SKM-1 (cell line): ENCODE results near the gene PSMD13.
"Not testable (repeated sequence)": the region's sequence is repeated elsewhere in the genome, so short reads cannot be mapped to it uniquely, and the experiment has no call there.

Experiments
- DNase-seq: peaks from one replicate; lab custom pipeline; 2025; ENCODE audit not compliant: unreplicated experiment; lab: John Stamatoyannopoulos, UW

Gene PSMD13

DNA sequence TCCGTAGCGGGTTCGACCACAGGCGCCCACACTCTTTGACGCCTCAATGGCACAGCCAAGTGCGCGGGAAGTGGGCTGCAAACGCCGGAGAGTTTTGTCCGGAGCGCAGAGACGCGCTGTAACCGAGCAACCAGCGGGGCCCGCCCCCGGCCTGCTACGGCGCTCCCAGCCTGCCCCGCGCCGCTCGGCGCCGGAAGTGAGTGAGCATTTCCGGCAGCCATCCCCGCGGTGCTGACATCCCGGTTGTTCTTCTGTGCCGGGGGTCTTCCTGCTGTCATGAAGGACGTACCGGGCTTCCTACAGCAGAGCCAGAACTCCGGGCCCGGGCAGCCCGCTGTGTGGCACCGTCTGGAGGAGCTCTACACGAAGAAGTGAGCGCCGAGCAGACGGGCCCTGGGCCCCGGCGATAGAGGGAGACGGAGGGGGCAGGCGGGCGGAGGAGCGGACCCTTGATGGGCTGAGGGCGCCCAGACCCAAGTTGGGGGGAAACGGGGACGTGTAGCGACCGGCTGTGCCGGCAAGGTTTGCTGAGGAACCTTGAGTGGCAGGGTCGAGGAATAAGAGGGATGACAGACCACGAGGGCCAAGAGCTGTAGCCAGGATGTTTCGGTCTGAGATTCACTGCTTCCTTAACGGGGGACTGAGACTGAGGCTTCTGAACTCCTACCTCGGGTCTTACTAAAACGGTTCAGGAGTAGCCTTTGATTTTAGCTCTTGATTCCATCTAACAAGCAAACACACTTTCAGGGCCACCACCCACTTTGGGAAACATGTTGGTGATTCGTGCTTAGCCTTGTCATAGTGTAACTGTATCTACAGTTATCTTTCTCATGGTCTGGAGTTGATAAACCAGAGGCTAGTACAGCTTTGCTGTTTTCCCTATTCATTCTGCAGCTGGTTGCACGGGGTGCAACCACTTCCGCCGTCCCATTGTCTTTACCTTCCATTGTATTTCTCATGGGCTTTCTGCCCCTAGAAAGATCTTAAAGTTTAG is at the start of gene PSMD13:
Gene PSMD13, plus strand, starts transcription at position 203 of the 994 bp plus-strand sequence. Its CDS starts 74 bp downstream, at position 277.
- peak; percentile 64 for DNase-seq

DNA sequence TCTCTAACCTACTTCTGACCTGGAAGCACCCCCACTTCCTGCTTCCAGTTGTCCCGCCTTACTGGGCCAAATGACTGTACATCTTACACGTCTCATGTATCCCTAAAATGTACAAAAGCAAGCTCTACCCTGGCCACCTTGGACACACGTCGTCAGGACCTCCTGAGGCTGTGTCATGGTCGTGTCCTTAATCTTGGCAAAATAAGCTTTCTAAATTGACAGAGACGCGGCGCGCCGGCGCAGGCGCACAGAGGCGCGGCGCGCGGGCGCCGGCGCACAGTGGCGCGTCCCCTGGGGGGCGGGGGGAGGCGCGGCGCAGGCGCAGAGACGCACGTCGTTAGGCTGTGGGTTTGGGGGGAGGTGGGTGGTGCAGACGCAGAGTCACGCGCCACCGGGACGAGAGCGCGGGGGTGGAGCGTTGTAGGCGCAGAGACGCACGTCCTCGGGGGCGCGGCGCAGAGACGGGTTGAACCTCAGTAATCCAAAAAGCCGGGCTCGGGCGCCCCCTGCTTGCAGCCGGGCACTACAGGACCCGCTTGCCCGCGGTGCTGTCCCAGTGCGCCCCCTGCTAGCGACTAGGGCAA is 47.5 kb upstream of the PSMD13 start:
- DNase-seq: not testable (repeated sequence)

DNA sequence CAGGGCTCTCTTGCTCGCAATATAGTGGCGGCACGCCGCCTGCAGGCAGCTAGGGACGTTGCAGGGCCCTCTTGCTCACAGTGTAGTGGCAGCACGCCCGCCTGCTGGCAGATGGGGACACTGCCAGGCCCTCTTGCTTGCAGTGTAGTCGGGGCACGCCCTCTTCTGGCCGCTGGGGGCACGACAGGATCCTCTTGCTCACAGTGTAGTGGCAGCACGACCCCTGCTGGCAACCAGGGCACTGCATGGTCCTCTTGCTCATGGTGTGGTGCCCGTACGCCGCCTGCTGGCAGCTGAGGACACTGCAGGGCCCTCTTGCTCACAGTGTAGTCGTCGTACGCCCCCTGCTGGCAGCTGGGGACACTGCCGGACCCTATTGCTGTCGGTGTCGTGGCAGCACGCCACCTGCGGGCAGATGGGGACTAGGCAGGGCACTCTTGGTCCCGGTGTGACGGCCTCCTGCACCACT is 46.9 kb upstream of the PSMD13 start:
- not testable (repeated sequence) for DNase-seq

DNA sequence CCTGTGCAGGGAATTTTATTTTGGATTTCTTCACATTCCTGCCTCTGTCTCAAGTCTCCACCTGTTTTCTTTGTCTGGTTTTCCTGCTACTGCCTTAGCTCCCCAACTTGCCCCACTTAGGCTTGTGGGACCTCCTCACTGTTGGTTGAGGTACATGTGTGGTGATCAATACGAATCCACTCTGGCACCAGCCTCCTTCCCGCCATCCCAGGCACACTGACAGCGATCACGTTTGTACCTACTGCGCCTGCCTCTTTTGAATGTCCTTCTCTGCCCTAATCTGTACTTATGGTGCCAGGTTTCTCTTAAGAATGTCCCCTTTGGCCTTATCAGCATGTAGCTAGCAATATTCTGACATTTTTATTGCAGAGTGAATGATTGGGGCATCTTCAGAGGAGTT is 46.2 kb upstream of the PSMD13 start:
- DNase-seq: not testable (repeated sequence)

DNA sequence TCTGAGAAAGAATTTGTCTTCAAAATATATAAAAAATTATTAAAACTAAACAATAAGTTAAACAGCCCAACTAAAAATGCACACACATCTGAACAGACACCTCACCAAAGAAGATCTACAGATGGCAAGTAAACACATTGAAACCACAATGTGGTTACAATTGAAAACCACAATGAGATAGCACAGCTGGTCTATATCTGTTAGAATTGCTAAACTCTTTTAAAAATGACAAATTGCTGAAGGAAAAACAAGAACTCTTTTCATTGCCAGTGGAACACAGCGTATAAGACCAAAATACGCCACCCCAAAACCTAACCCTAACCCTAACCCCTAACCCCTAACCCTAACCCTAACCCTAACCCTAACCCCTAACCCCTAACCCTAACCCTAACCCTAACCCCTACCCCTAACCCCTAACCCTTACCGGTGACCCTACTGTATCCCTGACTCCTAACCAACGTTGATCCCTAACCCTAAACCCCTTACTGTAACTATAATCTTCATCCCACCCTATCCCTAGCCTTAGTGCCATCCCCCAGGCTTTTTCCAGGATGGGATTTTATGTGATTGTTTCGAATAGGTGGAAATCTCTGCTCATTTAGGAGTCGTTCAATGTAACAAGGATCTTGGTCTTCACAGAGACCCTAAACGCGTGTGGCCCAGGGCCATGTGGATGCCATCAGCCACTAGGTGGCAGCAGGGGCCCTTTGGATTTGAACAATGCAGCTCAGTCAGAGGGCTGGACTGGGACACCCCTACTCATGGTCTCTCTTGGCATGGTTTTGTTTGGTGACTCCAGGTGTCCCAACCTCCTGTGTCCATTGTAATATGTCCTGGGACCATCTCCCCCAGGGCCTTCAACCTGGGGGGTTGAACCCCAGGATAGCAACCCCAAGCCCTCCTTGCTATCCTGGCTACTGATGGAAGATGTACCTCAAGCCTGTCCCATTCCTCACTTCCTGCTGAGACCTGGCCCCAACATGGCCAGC is 45.0 kb upstream of the PSMD13 start:
- not testable (repeated sequence) for DNase-seq

DNA sequence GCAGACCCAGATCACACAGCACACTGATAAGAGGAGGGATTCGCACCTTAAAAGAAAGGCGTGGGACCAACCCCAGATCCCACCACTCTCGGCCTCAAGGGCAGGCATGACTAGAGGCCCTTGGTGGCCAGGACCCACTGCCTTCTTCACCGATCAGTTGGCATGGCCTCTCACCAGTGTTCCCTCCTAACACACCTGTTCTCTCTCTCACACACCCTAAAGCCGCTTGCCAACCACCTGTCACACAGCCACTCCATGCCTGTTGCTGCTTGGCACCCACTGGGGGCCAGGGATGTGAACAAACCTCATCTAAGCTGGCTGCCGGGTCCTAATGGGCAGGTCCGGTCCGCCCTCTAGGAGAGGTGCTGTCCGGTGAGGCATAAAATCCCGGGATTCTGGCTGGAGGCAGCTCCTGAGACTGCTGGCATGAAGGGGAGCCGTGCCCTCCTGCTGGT is 44.1 kb upstream of the PSMD13 start, which contains the start of gene SCGB1C1:
Gene SCGB1C1, plus strand, starts transcription at position 405 of the 455 bp plus-strand sequence. Its CDS starts 22 bp downstream, at position 427.
- DNase-seq: not testable (repeated sequence)

DNA sequence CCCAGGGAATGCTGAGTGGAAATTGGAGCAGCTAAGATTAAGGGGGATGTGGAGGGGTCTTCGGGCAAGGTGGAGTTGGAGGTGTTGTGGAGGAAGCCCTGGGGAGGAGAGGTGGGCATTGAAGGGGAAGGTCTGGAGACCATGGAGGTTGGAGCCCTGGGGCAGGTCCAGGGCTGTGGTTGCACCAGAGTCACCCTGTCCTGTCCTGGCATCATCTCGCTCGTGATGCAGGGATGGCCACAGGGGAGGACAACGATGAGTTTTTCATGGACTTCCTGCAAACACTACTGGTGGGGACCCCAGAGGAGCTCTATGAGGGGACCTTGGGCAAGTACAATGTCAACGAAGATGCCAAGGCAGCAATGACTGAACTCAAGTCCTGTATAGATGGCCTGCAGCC is 43.3 kb upstream of the PSMD13 start:
- not testable (repeated sequence) for DNase-seq

DNA sequence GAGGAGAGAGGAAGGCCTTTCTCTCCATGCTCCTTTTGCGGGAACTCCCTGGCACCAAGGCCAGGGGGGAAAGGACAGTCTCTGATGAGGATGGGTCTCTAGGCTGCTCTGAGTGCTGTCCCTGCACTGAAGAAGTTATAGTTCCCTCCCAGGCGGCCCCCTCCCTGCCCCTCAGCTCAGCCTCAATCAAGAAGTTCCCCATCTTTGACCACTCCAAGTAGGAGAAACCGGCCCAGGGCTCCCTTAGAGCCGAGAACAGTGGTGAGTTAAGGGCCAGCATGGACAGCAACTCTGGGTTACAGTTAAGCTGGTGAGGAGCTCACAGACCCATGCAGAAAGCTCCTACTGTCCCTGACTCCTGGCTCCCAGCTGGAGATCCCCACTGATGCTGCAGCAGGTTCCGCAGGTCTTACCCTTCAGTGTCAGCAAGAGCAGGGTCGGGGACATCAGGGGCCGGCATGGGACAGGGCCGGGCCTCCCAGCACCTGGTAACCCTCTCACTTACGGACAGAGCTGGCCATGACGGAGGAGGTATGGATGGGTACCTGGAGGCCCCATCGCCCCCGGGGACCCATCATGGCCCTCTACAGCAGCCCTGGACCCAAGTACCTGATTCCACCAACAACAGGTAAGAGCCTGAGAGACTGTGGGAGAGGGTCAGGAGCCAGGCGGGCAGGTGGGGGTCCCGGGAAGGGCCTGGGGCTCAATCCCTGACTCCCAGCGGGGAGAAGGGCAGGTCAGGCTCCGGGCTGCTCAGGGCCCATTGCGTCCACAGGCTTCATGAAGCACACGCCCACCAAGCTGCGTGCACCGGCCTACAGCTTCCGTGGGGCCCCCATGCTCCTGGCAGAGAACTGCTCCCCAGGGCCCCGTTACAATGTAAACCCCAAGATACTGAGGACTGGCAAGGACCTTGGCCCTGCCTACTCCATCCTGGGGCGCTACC is 39.7 kb upstream of the PSMD13 start:
- no peak for DNase-seq

DNA sequence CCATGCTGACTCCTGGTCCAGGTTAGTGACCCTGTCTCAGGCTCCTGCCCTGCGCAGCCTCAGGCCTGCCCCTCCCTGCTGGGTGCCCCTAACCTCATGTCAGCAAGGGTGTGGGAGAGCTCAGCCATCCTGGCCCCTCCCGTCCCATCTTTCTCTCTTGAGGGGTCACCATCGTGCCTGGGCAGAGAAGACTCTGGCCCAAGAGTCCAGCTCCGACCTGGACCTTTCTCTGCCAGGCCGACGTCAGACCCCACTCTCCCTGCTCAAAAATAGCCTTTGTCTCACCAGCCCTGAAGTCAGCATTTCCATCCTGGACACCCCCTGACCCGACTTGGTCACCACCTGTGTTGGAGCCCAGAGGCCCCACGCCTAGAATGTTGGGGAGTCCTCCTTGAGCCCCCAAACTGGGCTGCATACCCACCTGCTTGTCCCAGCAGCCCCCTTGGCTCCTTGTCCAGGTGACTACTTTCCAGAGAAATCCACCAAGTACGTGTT is 39.0 kb upstream of the PSMD13 start:
- no peak for DNase-seq

DNA sequence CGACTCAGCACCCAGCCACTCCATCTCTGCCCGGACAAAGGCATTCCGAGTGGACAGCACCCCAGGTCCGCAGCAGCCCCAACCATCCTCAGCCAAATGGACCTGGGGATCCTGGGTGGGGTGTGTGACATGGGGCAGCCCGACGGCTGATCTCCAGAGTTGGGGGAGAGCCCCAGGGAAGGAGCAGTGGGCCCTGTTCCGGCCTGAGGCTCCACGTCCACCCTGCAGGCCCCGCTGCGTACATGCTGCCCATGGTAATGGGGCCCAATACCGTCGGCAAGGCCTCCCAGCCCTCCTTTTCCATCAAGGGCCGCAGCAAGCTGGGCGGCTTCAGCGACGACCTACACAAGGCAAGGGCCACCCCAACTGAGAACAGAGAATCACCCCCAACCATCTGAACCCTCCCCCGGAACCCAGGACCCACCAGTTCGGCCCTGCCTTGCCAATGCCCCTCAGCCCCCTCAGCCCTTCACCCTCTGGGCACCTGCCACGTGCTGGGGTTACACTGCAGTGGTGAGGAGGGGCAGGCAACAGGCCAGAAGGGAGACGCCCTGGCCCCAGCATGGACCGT is 38.5 kb upstream of the PSMD13 start:
- DNase-seq: no peak

DNA sequence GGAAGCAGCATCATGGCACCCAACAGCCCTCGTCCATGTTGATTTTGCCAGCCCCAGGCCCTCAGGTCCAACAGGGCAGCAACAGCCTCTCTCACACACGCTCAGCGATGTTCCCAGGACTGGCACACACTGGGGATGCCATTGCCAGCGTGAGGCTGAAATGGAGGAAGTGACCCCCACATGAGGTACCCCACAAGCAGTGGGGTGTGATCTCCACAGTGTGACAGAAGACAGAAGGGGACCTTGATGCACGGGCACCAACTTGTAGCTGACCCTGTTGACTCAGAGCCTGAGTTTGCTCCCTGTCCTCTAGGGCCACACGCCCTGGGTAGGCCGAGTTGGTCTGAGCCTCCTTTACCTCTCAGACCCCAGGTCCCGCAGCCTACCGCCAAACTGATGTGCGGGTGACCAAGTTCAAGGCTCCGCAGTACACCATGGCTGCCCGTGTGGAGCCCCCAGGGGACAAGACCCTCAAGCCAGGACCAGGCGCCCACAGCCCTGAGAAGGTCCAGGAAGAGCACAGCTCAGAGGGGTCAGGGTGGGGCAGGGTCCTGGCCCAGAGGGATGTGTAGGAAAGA is 37.7 kb upstream of the PSMD13 start:
- DNase-seq: no peak

DNA sequence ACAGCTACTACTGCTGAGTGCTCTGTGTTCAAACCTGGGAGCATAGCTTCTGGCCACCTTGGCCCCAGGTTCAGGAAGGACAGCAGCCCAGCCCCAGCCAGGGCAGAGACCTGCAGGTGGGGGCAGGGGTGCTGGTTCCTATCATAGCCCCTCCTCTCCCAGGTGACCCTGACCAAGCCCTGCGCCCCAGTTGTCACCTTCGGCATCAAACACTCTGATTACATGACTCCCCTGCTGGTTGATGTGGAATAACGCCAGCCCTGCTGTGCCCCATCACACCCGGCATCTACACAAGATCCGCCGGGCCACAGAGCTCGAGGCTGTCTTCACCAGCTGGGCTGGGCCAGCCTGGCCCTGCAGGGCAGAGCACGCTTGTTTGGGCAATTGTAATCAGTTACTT is 37.0 kb upstream of the PSMD13 start:
- no peak for DNase-seq

DNA sequence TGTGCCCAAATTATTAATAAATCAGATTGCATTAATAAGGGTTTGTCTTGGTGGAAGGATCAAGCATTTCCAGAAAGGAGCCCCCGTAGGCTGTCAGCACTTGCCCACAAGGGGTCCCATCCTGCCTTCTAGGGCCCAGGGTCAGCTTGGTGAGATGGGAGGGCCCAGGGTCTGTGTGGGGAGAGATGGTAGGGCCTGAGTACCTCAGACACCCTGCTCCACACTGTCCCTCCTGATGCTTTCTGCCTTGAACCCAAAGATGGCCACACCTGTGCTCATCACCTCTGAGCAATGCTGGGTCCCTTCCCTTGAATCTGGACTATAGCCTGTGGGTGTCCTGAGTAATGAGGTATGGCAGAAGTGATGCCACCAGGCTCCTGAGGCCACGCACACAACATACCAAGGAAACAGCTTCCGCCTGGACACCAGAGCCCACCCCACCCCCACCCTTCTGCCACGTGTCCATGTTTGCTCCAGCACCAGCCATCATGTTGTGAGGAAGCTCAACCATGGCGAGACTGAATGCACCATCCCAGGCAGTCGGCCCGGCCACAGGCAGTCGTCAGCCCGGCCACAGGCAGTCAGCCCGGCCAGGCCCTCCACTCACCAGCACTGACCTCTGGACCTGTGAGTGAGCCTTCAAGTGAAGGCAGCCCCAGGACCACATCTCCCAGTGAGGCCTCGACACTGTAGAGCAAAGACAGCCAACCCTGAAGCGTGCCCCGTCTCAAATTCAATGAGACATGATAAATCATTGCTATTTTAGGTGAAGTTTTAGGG is 36.4 kb upstream of the PSMD13 start:
- no peak for DNase-seq

DNA sequence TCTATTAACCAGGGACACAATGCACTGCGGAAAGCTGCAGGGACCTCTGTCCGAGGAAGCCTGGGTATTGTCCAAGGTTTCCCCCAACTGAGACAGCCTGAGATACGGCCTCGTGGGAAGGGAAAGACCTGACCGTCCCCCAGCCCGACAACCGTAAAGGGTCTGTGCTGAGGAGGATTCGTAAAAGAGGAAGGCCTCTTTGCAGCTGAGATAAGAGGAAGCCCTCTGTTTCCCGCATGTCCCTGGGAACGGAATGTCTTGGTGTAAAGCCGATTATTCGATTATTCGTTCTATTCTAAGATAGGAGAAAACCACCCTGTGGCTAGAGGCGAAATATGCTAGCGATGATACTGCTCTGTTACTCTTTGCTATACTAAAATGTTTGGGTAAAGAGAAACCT is 34.8 kb upstream of the PSMD13 start:
- no peak for DNase-seq

DNA sequence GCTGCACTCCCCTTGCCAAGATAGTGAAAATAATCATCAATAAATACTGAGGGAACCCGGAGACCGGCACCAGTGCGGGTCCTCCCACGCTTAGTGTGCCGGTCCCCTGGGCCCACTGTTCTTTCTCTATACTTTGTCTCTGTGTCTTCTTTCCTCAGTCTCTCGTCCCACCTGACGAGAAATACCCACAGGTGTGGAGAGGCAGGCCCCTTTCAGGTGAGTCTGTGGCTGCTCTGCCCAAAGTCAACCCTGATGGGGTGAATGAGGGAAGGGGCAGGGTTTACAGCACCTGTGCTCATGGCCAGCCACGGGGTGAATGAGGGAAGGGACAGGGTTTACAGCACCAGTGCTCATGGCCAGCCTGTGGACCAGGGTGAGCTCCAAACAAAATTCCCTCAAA is 34.3 kb upstream of the PSMD13 start:
- DNase-seq: no peak

DNA sequence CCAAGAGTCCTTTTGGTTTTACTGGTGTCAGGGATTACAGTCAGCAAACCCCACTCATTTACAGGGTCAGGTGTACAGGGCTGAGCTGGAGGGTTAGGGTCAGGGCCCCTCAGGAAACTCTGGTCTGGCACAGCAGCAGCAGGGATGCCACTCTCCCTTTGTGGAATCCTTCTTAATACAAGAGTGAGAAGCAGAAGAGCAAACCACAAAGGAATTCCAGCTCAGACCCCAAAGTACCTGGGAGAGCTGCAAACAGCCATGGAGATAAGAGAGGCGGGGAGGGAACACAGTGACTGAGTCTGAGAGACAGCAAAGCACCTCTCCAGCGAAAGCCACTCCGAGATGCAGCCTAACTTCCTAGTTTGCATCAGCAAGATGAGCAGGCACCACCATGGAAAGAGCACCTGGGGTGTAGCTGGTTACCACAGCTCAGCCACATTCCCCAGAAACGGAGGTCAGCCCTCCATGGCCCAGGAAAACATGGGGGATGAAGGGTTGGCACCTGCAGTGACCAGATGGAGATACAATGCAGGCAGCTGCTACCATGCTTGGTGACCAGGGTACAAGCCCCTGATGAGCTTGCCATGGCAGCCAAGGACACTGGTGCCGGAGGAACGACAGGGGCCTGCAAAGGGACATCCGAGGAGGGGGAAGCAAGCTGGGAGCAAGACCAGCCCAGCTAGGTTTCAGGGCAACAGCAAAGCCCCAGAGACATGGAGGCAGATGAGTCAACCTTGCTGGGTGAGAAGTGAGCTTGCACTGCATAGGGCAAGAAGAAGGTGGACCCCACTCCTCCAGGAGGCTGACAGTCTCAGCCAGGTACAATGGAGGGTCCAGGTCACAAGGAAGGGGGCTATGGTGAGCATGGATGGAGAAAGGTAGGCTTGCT is 33.5 kb upstream of the PSMD13 start:
- DNase-seq: no peak
